Spleen (tissue), 7 donors: ENCODE results near the gene ARHGAP27.

Experiments used
- CTCF ChIP-seq, 11 experiments: fragments of 200-600 bp in 7 of 11; fragments of 450-650 bp in 4 of 11; sonication (generic) in 4 of 11; IDR thresholded peaks in 8 of 11; conservative IDR thresholded peaks in 3 of 11; 1 replicate in 7 of 11; 2 replicates in 4 of 11; pipeline versions ENCODE4 v1.4.0 to v1.8.0; 2016 to 2021; ENCODE audit warnings: antibody characterized with exemption in 11 of 11, inconsistent platforms in 4 of 11, mild to moderate bottlenecking in 1 of 11
- POLR2A ChIP-seq, 3 donors: fragments of 450-650 bp; IDR thresholded peaks; one replicate each; pipeline ENCODE4 v1.5.1; 2017; ENCODE audit warnings: antibody characterized with exemption in 3 of 3, mild to moderate bottlenecking in 1 of 3
- POLR2AphosphoS5 ChIP-seq, 3 donors: sonication (generic); formaldehyde crosslinking; IDR thresholded peaks; one replicate each; pipeline ENCODE4 v1.5.1; 2017; ENCODE audit warnings: antibody characterized with exemption in 3 of 3
- donor health status: DM: no; HTN: no; CAD: no; lungs with moderate emphysema.
- donor health status: DM: no; HTN: no; CAD: no.
- donor health status: DM: no; HTN: no; CAD: no.

GRCh38 chr17:45423975-45424335 lies 8.7 kb downstream of the ARHGAP27 start:
- no peak for TF ChIP-seq POLR2A (IDR thresholded peaks at IDR 0.05)
- TF ChIP-seq CTCF (IDR thresholded peaks at IDR 0.05 in 8 of 11, conservative IDR thresholded peaks at IDR 0.05 in 3 of 11) = no peak
- TF ChIP-seq POLR2AphosphoS5 (IDR thresholded peaks at IDR 0.05) = no peak
